ENCODE results near the gene PEAK1. TPM values are rescaled to one million over a fixed set of nuclear protein-coding genes. Genes with fewer than 3 reads are reported as not detected.

Gene PEAK1
- total RNA-seq, 4 donors from 2014 or later = 91.8 to 170 (median 123) TPM

DNA sequence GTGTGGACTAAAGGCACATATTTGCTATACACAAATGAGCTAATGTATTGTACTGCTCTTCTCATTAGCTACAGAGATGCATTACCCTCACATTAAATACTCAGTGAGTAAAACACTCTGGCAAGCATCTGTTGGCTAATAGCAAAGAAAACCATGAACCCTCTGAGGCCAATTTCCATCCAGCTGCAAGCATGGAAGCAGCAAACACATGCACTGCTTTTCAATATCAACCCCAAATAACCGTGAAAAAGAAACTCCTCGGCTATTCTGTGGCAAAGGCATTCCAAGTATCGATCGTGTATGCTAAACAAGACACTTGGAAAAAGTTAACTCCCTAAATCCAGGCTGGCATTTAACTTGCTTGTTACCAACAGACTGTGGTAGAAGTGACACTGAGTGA, 67.0 kb downstream of the PEAK1 start:
- Histone ChIP-seq H3K4me1 (peaks cover under 1 to 20% (median 8%) of the 10 kb centered on the region in 4 donors), H3K36me3 (peaks cover 0 to 6% (median 0%) of the 10 kb centered on the region in 4 donors), H3K9me3 (no peaks in the 10 kb centered on the region), H3K27me3 (no peaks in the 10 kb centered on the region), H3K27ac (replicated peaks in 1 of 4) (no peak overlapping the region), H3K4me3 (no peak overlapping the region)
- DNase-seq (ENCODE audit: extremely low spot score) = no peak
- 56% methylated on average over 4 of the region's 4 CpGs for WGBS
- TF ChIP-seq, protein P1, sequence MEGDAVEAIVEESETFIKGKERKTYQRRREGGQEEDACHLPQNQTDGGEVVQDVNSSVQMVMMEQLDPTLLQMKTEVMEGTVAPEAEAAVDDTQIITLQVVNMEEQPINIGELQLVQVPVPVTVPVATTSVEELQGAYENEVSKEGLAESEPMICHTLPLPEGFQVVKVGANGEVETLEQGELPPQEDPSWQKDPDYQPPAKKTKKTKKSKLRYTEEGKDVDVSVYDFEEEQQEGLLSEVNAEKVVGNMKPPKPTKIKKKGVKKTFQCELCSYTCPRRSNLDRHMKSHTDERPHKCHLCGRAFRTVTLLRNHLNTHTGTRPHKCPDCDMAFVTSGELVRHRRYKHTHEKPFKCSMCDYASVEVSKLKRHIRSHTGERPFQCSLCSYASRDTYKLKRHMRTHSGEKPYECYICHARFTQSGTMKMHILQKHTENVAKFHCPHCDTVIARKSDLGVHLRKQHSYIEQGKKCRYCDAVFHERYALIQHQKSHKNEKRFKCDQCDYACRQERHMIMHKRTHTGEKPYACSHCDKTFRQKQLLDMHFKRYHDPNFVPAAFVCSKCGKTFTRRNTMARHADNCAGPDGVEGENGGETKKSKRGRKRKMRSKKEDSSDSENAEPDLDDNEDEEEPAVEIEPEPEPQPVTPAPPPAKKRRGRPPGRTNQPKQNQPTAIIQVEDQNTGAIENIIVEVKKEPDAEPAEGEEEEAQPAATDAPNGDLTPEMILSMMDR (IDR thresholded peaks at IDR 0.05) = no peak
- no peak for TF ChIP-seq POLR2A (IDR thresholded peaks at IDR 0.05; ENCODE audit: low read depth)
- no peak for TF ChIP-seq POLR2AphosphoS5 (IDR thresholded peaks at IDR 0.05)
- TF ChIP-seq EP300 (IDR thresholded peaks at IDR 0.05) = no peak
- intact Hi-C loops (cut with DNase I) = no loop called here

DNA sequence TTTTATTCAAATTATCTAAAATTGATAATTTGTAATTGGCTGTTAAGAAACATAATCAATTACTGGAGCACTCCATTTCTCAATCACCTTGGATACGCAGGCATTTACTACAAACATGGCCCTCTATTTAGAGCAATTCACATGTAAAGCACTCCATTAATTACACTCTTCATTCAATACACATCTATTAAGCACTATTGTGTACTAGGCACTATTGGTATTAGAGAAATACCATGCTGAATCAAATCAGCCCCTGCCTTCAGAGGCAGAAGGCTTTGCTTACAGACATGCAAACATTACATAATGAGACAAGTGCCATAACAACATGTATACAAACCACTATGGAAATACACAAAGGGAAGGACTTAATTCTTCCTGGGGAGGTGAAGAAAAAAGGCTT, 69.1 kb downstream of the PEAK1 start:
- H3K36me3 ChIP-seq = no peaks in the 10 kb centered on the region
- DNase-seq (ENCODE audit: extremely low spot score) = no peak
- WGBS = 90% methylated on average over 1 of the region's 1 CpG
- H3K9me3 ChIP-seq = no peaks in the 10 kb centered on the region
- H3K4me1 ChIP-seq = peaks cover 0 to 22% (median 11%) of the 10 kb centered on the region in 4 donors
- no peak overlapping the region for H3K27ac ChIP-seq (replicated peaks in 1 of 4)
- no peak for TF ChIP-seq POLR2A (IDR thresholded peaks at IDR 0.05; ENCODE audit: low read depth)
- TF ChIP-seq, protein P1 (IDR thresholded peaks at IDR 0.05) = no peak
- TF ChIP-seq EP300 (IDR thresholded peaks at IDR 0.05) = no peak
- no peak for TF ChIP-seq POLR2AphosphoS5 (IDR thresholded peaks at IDR 0.05)
- no peak overlapping the region for H3K4me3 ChIP-seq
- no peaks in the 10 kb centered on the region for H3K27me3 ChIP-seq
- intact Hi-C loops (cut with DNase I) = no loop called here

DNA sequence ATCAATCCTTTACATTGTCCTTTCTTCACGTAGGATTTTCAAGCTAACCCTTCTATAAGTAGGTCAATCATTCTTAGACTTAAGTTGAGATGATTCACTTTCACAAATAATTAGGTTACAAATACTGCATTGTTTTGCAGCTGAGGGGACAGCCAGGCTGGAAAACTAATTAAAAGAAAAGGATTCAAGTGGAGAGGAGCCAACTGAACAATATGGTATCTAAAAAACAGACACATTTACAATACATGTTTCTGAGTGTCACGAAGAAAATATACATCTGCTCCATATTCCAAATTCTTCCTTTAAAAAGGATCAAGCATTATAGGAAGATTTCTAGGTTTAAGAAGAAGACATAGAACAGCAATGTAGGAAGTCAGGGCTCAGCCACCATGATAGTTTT, 70.2 kb downstream of the PEAK1 start:
- WGBS = 65% methylated on average over 2 of the region's 2 CpGs
- Histone ChIP-seq H3K9me3 (no peaks in the 10 kb centered on the region), H3K4me3 (no peak overlapping the region), H3K27ac (replicated peaks in 1 of 4) (no peak overlapping the region), H3K4me1 (peaks cover 0 to 22% (median 11%) of the 10 kb centered on the region in 4 donors), H3K27me3 (no peaks in the 10 kb centered on the region), H3K36me3 (no peaks in the 10 kb centered on the region)
- no peak for TF ChIP-seq POLR2AphosphoS5 (IDR thresholded peaks at IDR 0.05)
- TF ChIP-seq EP300 (IDR thresholded peaks at IDR 0.05) = no peak
- TF ChIP-seq, protein P1 (IDR thresholded peaks at IDR 0.05) = no peak
- TF ChIP-seq POLR2A (IDR thresholded peaks at IDR 0.05; ENCODE audit: low read depth) = no peak
- intact Hi-C loops (cut with DNase I) = no loop called here
- DNase-seq (ENCODE audit: extremely low spot score) = no peak

DNA sequence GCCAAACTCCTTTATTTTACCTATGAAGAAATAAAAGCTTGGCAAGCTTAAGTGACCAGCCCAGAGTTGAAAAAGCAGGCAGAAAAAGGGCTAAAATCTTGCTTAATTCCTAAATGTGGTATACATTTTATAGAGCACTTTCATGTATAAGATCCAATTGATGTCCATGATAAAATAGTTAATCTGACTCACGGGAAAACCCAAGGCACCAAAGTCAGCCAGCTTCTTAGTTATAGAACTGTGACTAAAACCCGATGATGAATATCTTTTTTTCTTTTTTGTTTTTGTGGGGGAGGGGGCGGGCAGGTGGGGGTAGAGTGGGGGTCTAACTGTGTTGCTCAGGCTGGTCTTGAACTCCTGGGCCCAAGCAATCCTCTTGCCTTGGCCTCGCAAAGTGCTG, 71.4 kb downstream of the PEAK1 start:
- no peak overlapping the region for H3K27ac ChIP-seq (replicated peaks in 1 of 4)
- WGBS = 100% methylated on average over 4 of the region's 4 CpGs

More for the DNA sequence above, 71.4 kb downstream of the PEAK1 start:
- TF ChIP-seq POLR2AphosphoS5 (IDR thresholded peaks at IDR 0.05) = no peak
- TF ChIP-seq, protein P1 (IDR thresholded peaks at IDR 0.05) = no peak
- no peak for TF ChIP-seq POLR2A (IDR thresholded peaks at IDR 0.05; ENCODE audit: low read depth)
- no peak for TF ChIP-seq EP300 (IDR thresholded peaks at IDR 0.05)
- H3K4me3 ChIP-seq = no peak overlapping the region
- H3K9me3 ChIP-seq = no peaks in the 10 kb centered on the region
- no peaks in the 10 kb centered on the region for H3K36me3 ChIP-seq
- H3K27me3 ChIP-seq = no peaks in the 10 kb centered on the region
- peaks cover 0 to 15% (median 10%) of the 10 kb centered on the region in 4 donors for H3K4me1 ChIP-seq
- intact Hi-C loops (cut with DNase I) = no loop called here
- DNase-seq (ENCODE audit: extremely low spot score) = no peak
